ENCODE data around the gene FCHSD2. TPM values are rescaled to one million over a fixed set of nuclear protein-coding genes. Genes with fewer than 3 reads are reported as not detected.
"Not testable (repeated sequence)": the region's sequence is repeated elsewhere in the genome, so short reads cannot be mapped to it uniquely, and the experiment has no call there.

FCHSD2 gene
- polyA plus RNA-seq, 10 donors: 21.6 to 32.2 (median 25.8) TPM

DNA sequence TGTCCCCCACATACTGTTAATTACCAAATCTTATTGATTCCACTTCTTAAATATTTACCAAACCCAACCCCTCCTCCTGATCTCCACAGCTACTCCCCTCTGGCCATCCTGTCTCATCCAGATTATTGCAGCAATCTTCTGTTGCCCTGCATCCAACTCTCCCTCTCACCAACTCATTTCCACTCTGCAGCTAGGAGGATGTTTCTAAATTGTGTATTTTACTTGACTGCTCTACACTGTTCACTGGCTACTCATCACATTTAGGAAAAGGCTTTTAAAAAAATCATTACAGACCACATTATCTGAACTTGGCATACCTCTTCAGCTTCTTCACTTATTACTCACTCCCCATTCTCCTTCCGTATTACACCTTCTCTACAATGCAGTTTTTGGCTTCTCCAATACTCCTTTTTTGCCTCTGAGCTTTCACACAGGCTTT, 210.0 kb downstream of the FCHSD2 start:
- no peak for DNase-seq

- DNase-seq: no peak
These were observed 212.1 kb downstream of the FCHSD2 start for GRCh38 chr11:72930008-72930407.

DNA sequence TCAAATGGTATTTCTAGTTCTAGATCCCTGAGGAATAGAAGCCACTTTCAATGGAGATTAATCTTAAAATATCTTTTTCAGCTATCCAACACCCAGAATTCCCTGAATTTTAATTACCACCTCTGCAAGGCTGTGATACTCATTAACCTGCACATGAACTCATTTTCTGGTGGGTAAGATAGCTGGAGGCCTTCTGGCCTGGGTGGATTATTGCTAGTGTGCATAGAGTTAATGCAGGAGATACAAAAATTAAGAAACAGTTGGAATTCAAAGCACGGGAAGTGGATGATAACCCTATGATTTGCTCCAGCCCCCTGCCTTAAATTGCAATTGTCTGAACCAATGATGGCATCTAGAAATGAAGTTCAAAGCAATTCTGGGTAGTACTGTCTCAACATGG, 212.9 kb downstream of the FCHSD2 start:
- DNase-seq: no peak

DNA sequence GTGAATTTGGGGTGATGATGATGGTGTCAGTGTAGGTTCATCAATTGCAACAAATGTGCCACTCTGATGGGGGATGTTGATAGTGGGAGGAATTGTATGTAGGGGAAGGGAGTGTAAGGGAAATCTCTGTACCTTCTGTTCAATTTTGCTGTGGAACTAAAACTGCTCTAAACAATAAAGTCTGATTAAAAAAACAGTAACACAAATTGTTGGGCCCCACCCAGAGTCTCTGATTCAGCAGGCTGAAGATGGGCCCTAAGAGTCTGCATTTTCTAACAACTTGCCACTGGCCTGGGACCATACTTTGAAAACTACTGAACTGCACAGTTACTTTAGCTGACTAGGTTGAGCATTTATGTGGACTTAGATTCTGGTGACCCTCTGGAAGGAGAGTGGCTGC, 214.7 kb downstream of the FCHSD2 start:
- no peak for DNase-seq

- no peak for DNase-seq
These were observed 216.0 kb downstream of the FCHSD2 start for GRCh38 chr11:72926076-72926475.

GRCh38 chr11:72925656-72926055, 216.5 kb downstream of the FCHSD2 start:
- DNase-seq: no peak

GRCh38 chr11:72924568-72925190, 217.4 kb downstream of the FCHSD2 start:
- DNase-seq: peak; percentile 17 to 59 (median 30)

- no peak for DNase-seq
These were observed 220.9 kb downstream of the FCHSD2 start for GRCh38 chr11:72921028-72921716.

DNA sequence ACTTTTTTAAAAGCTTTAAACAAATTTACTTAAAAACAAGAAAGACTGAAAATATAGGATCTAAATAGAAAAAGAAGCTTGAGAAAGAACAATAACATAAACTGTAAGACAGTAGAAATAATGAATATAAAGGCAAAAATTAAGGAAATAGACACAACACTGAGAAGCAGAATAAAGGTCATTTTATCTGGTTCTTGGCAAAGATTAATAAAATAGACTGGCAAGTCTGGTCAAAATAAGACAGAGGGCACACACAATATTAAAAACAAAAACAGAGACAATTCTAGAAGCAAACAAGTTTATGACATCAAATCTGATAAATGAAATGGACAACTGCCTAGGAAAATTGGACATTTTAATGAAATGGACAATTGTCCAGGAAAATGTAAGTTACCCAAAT, 222.1 kb downstream of the FCHSD2 start:
- no peak for DNase-seq

DNA sequence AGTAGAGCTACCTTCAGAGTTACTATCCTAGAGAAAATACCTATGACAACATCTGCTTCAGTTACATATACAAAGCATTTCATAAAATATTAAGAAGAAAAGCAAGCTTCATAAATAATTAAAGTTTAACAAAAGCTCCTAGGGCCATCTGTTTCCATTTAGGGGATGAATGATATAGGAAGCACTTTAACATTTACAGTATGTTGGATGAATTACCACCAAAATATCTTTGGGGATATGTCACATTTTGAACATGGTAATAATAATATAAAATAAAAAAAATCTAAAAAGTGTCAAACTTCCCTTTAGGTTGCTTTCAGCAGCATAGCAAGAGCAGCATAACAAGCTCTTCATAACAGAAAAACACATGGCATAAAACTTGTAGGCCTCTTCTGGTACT, 223.3 kb downstream of the FCHSD2 start:
- DNase-seq: no peak

DNA sequence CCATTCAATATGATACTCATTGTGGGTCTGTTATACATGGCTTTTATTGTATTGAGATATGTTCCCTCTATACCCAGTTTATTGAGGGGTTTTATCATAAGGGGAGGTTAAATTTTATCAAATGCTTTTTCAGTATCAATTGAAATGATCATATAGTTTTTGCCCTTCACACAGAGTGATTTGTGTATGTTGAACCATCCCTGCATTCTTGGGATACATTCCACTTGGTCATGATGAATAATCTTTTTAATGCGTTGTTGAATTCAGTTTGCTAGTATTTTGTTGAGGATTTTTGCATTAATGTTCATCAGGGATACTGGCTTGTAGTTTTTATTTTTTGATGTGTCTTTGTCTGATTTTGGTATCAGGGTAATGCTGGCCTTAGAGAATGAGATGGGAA, 229.9 kb downstream of the FCHSD2 start:
- no peak for DNase-seq

DNA sequence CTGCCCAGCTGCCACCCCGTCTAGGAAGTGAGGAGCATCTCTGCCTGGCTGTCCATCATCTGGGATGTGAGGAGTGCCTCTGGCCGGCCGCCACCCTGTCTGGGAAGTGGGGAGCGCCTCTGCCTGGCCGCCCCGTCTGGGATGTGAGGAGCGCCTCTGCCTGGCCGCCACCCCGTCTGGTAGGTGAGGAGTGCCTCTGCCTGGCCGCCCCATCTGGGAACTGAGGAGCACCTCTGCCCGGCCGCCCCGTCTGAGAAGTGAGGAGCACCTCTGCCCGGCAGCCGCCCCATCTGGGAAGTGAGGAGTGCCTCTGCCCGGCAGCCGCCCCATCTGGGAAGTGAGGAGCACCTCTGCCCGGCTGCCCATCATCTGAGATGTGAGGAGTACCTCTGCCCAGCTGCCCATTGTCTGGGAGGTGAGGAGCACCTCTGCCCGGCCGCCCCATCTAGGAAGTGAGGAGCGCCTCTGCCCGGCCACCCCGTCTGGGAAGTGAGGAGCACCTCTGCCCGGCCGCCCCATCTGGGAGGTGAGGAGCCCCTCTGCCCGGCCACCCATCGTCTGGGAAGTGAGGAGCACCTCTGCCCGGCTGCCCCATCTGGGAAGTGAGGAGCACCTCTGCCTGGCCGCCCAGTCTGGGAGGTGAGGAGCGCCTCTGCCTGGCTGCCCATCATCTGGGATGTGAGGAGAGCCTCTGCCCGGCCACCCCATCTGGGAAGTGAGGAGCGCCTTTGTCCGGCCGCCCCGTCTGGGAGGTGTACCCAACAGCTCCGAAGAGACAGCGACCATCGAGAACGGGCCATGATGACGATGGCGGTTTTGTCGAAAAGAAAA, 232.3 kb downstream of the FCHSD2 start:
- not testable (repeated sequence) for DNase-seq

DNA sequence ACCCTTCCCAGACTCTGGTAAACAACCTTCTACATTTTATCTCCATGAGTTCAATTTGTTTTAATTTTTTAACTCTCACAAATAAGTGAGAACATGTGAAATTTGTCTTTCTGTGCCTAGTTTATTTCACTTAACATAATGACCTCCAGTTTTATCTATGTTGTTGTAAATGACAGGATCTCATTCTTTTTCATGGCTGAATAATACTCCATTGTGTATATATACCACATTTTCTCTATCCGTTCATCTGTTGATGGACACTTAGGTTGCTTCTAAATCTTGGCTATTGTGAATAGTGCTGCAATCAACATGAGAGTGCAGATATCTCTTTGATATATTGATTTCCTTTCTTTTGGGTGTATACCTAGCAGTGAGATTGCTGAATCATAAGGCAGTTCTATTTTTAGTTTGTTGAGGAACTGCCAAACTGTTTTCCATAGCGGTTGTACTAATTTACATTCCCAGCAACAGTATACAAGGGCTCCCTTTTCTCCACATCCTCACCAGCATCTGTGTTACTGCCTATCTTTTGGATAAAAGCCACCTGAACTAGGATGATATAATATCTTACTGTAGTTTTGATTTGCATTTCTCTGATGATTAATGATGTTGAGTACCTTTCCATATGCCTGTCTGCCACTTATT, 234.0 kb downstream of the FCHSD2 start:
- DNase-seq: no peak

- no peak for DNase-seq
These were observed 238.1 kb downstream of the FCHSD2 start for GRCh38 chr11:72904016-72904415.

- no peak for DNase-seq
These were observed 240.7 kb downstream of the FCHSD2 start for GRCh38 chr11:72901374-72901773.

DNA sequence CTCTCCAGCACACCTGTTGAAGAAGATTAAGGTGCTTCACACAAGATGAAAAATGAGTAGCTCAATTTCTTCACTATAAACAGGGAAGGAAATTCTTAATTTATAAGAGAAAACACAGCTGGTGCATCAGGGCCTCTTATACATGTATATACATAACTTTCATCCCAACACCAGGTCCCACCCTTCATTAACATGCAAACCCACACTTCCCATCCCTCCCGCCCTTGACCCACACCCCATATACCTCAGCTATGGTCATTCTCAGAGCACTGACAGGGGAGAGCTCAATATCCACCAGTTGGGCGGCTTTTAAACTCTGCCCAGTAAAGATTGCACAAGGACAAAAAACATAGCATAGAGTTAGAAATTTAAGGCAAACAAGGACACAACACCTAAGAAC, 242.1 kb downstream of the FCHSD2 start:
- DNase-seq: no peak

- DNase-seq: no peak
These were observed 242.9 kb downstream of the FCHSD2 start for GRCh38 chr11:72899238-72899637.

- DNase-seq: no peak
These were observed 244.6 kb downstream of the FCHSD2 start for GRCh38 chr11:72897506-72897905.

GRCh38 chr11:72896431-72896830, 245.7 kb downstream of the FCHSD2 start:
- peak in 1 of 3 donors; percentile 2 for DNase-seq

DNA sequence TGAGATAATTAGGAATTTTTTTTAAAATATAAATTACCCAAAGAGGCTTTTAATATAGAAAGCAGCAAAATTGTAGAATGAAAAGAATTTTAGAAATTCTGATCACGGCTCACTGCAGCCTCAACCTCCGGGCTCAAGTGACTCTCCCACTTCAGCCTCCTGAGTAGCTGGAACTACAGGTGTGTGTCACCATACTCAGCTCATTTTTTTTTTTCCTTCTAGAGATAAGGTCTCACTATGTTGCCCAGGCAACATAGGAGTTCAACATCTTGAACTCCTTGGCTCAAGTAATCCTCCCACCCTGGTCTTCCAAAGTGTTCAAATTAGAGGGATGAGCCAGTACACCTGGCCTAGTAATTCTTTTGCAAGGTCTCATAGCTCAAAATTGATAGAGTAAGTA, 251.2 kb downstream of the FCHSD2 start:
- DNase-seq: no peak

DNA sequence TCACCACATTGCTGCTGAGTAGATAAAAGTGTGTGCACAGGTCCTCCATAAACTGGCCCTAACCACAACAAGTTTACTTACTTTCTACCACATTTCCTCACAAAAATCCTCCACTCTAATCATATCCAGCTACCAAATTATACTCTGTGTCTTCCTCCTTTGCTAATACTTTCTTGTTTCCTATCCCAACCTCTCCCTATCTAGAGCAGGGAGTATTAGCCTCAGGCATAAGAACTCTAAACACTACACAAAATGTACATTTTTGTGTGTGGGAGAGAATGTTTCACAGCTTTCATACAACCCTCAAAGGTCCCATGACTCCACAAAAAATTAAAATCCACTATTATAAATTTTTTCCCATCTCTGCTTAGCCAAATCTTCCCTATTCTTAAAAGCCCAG, 255.5 kb downstream of the FCHSD2 start:
- DNase-seq: no peak

Measured in muscle of back (tissue), 11 donors.